HL-60/S4 treated with phorbol 12-myristate 13-acetate at 8.2 ng/mL for 4 days and 3 days (cell line): ENCODE results near the gene TNRC6A.

Experiments used
- in situ Hi-C: fragments of 300-500 bp; cut with MboI; formaldehyde crosslinking; loops from 2 replicates; pipeline ENCODE4 v1.15.0; 2022; ENCODE audit warnings: low sequenced_read_pairs

The TNRC6A gene

GRCh38 chr16:24810951-24811843 lies 81.7 kb downstream of the TNRC6A start:
- in situ Hi-C loops: loop anchor here (25.0 kb wide), 1 partner anchor 249 kb away; no protein-coding TSS in a partner anchor

- in situ Hi-C loops: loop anchor here (25.0 kb wide), 1 partner anchor 251 kb away; no protein-coding TSS in a partner anchor
Measured at GRCh38 chr16:24812813-24813212, 83.4 kb downstream of the TNRC6A start.

- in situ Hi-C loops: loop anchor here (25.0 kb wide), 1 partner anchor 253 kb away; no protein-coding TSS in a partner anchor
Measured at GRCh38 chr16:24815021-24815420, 85.6 kb downstream of the TNRC6A start.

- in situ Hi-C loops: loop anchor here (25.0 kb wide), 1 partner anchor 254 kb away; no protein-coding TSS in a partner anchor
Measured at GRCh38 chr16:24816688-24817087, 87.2 kb downstream of the TNRC6A start.

GRCh38 chr16:24819462-24820040 lies 90.1 kb downstream of the TNRC6A start:
- in situ Hi-C loops: loop anchor here (25.0 kb wide), 1 partner anchor 257 kb away; no protein-coding TSS in a partner anchor

- in situ Hi-C loops: loop anchor here (25.0 kb wide), 1 partner anchor 258 kb away; no protein-coding TSS in a partner anchor
Measured at GRCh38 chr16:24820522-24820921, 91.1 kb downstream of the TNRC6A start.

- in situ Hi-C loops: loop anchor here (25.0 kb wide), 1 partner anchor 259 kb away; no protein-coding TSS in a partner anchor
Measured at GRCh38 chr16:24821129-24821528, 91.7 kb downstream of the TNRC6A start.

- in situ Hi-C loops: loop anchor here (25.0 kb wide), 1 partner anchor 260 kb away; no protein-coding TSS in a partner anchor
Measured at GRCh38 chr16:24822542-24822941, 93.1 kb downstream of the TNRC6A start.

GRCh38 chr16:24822974-24823373 lies 93.5 kb downstream of the TNRC6A start:
- in situ Hi-C loops: loop anchor here (25.0 kb wide), 1 partner anchor 261 kb away; no protein-coding TSS in a partner anchor

- in situ Hi-C loops: no loop called here
Measured at GRCh38 chr16:24825696-24826095, 96.2 kb downstream of the TNRC6A start.

- in situ Hi-C loops: no loop called here
Measured at GRCh38 chr16:24826096-24826690, 96.7 kb downstream of the TNRC6A start.

GRCh38 chr16:24826817-24827566 lies 97.5 kb downstream of the TNRC6A start:
- in situ Hi-C loops: no loop called here

- in situ Hi-C loops: no loop called here
Measured at GRCh38 chr16:24829153-24829552, 99.7 kb downstream of the TNRC6A start.

GRCh38 chr16:24833352-24833751 lies 103.9 kb downstream of the TNRC6A start:
- in situ Hi-C loops: no loop called here

- in situ Hi-C loops: no loop called here
Measured at GRCh38 chr16:24834459-24835335, 105.2 kb downstream of the TNRC6A start.

- in situ Hi-C loops: no loop called here
Measured at GRCh38 chr16:24836836-24837235, 107.4 kb downstream of the TNRC6A start.

GRCh38 chr16:24837969-24838368 lies 108.5 kb downstream of the TNRC6A start:
- in situ Hi-C loops: no loop called here

- in situ Hi-C loops: no loop called here
Measured at GRCh38 chr16:24838554-24839266, 109.3 kb downstream of the TNRC6A start.
